GM10248 (cell line): ENCODE data around the gene LCLAT1.

ENCODE experiments used
- CTCF ChIA-PET: fragments of 300-600 bp; sonication (Branson Sonifier 250); formaldehyde crosslinking; extraction: SDS; loops from one replicate; lab custom pipeline; 2021; ENCODE audit warnings: antibody characterized with exemption; lab: Yijun Ruan, JAX
- POLR2A ChIA-PET: fragments of 350-650 bp; sonication (Branson Sonifier 250); formaldehyde crosslinking; extraction: SDS; loops from one replicate; lab custom pipeline; 2020; ENCODE audit warnings: antibody characterized with exemption; lab: Yijun Ruan, JAX
- DNase-seq: peaks from one replicate; pipeline ENCODE4 v3.0.0; 2012; ENCODE audit errors: extremely low spot score
- CTCF ChIP-seq: IDR thresholded peaks from 2 replicates; pipeline ENCODE4 v1.5.1; 2012; ENCODE audit warnings: mild to moderate bottlenecking, low read depth; ENCODE audit errors: extremely low read depth, missing control alignments, control extremely low read depth

The LCLAT1 gene

GRCh38 chr2:30434708-30435107 is 12.3 kb upstream of the LCLAT1 start:
- POLR2A ChIA-PET, result no interaction called here
- CTCF ChIA-PET, result interaction anchor here (2.8 to 4.1 kb wide), 2 partner anchors 12 to 277 kb away, joined by 8 to 13 read pairs; no protein-coding TSS in a partner anchor
- no peak for TF ChIP-seq CTCF
- DNase-seq, result no peak

DNA sequence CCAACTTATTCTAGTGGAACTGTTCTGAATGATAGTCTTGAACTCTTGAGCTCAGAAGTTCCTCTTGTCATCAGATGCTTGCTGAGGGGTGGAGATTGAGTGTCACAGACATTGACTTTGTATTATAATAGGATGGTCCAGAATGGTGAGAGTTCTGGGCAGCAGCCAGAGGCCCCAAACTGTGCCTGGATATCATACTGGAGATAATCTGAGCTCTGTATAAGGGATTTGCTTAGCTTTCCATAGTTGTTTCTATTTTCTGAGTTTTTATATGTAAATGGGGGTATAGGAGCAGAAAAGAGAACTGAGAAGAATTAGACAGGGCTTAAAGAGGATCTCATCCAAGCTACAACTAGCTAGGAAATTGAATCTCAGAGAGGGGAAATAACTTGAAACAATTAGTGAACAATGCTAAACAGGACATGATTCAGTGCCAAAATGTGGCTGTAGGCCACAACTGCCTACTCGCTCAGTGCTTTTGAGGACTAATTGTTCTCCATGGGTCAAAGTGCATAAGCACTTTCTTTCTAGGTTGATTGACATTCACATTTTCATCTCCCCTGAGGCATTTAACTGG is 10.1 kb upstream of the LCLAT1 start:
- TF ChIP-seq CTCF, result no peak
- ChIA-PET CTCF (interaction anchor here (1.2 to 1.4 kb wide), 6 partner anchors 8 to 275 kb away, joined by 3 to 5 read pairs (median 4); partner anchors contain the start of gene LCLAT1), POLR2A (interaction anchor here (0.8 kb wide), 1 partner anchor 206 kb away, joined by 3 read pairs; the partner anchor contains the start of gene LBH)
- no peak for DNase-seq

- TF ChIP-seq CTCF, result no peak
- ChIA-PET POLR2A (no interaction called here), CTCF (interaction anchor here (1.3 kb wide), 1 partner anchor 13 kb away, joined by 3 read pairs; no protein-coding TSS in a partner anchor)
- DNase-seq, result no peak
These were observed 9.1 kb upstream of the LCLAT1 start for GRCh38 chr2:30437809-30438548.

DNA sequence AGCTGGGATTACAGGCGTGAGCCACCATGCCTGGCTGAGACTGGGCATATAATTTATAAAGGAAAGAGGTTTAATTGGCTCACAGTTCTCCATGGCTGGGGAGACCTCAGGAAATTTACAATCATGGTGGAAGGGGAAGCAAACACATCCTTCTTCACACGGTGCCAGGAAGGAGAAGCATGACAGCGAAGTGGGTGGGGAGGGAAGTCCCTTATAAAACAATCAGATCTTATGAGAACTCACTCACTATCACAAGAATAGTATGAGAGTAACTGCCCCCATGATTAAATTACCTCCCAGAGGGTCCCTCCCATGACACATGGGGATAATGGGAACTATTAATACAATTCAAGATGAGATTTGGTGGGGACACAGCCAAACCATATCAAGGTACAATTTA is 7.8 kb upstream of the LCLAT1 start:
- POLR2A ChIA-PET, result no interaction called here
- DNase-seq, result no peak
- CTCF ChIA-PET, result no interaction called here
- TF ChIP-seq CTCF, result no peak

DNA sequence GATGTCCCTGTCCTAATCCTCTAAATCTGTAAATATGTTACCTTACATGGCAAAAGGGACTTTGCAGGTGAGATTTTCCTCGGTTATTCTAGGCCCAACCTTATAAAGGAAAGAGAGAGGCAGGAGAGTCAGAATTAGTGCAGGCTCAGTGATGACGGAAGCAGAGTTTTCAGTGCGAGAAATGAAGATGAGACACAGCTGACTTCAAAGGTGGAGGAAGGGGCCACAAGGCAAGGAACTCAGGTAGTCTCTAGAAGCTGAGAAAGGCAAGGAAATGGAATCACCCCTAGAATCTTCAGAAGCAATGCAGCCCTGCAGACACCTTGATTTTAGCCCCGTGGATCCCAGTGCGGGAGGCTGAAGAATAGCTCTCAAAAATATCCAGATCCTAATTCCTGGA is 7.2 kb upstream of the LCLAT1 start:
- POLR2A ChIA-PET, result no interaction called here
- no peak for TF ChIP-seq CTCF
- DNase-seq, result no peak
- CTCF ChIA-PET, result no interaction called here

GRCh38 chr2:30441023-30441422 is 6.0 kb upstream of the LCLAT1 start:
- no peak for DNase-seq
- POLR2A ChIA-PET, result no interaction called here
- TF ChIP-seq CTCF, result no peak
- CTCF ChIA-PET, result no interaction called here
